Activated CD4-positive, alpha-beta T cell treated with anti-CD3 and anti-CD28 coated beads, Interleukin-2, amount 10 ng/mL, durations not matched to agents 7 days and 5 days (primary cell): ENCODE results near the gene CCNH. TPM values are rescaled to one million over a fixed set of nuclear protein-coding genes. Genes with fewer than 3 reads are reported as not detected.
A peak's percentile ranks its signal among the peaks of the same experiment; 100 is the strongest.

ENCODE experiments used
- CTCF ChIA-PET: fragments of 350-600 bp; sonication (Branson Sonifier 250); formaldehyde crosslinking; loops from one replicate; lab custom pipeline; 2021; ENCODE audit warnings: antibody characterized with exemption; lab: Charles Lee
- POLR2A ChIA-PET: fragments of 350-600 bp; sonication (Branson Sonifier 250); formaldehyde crosslinking; loops from one replicate; lab custom pipeline; 2021; ENCODE audit warnings: antibody characterized with exemption; lab: Charles Lee
- DNase-seq: peaks from one replicate; pipeline ENCODE4 v3.0.0-alpha.2; 2020
- H3K27ac Mint-ChIP-seq: one replicate; pipeline ENCODE4 v1.8.0; 2021; ENCODE audit warnings: mild to moderate bottlenecking, moderate library complexity, mixed read lengths
- H3K27me3 Mint-ChIP-seq: one replicate; pipeline ENCODE4 v1.8.0; 2021; ENCODE audit warnings: mixed read lengths
- H3K36me3 Mint-ChIP-seq: one replicate; pipeline ENCODE4 v1.8.0; 2021; ENCODE audit warnings: low read depth, mixed read lengths
- H3K4me1 Mint-ChIP-seq: one replicate; pipeline ENCODE4 v1.8.0; 2021; ENCODE audit warnings: mixed read lengths
- H3K4me3 Mint-ChIP-seq: one replicate; pipeline ENCODE4 v1.8.0; 2021; ENCODE audit warnings: mild to moderate bottlenecking, moderate library complexity, mixed read lengths
- H3K9me3 Mint-ChIP-seq: one replicate; pipeline ENCODE4 v1.8.0; 2021; ENCODE audit warnings: mixed read lengths
- total RNA-seq, 2 experiments: library from RNA; stranded (reverse); gene quantifications; one replicate each; pipeline ENCODE4 v1.2.3, GENCODE V29; 2021

Gene CCNH
- 10 to 100 TPM; 43.1 to 57.6 TPM for total RNA-seq

DNA sequence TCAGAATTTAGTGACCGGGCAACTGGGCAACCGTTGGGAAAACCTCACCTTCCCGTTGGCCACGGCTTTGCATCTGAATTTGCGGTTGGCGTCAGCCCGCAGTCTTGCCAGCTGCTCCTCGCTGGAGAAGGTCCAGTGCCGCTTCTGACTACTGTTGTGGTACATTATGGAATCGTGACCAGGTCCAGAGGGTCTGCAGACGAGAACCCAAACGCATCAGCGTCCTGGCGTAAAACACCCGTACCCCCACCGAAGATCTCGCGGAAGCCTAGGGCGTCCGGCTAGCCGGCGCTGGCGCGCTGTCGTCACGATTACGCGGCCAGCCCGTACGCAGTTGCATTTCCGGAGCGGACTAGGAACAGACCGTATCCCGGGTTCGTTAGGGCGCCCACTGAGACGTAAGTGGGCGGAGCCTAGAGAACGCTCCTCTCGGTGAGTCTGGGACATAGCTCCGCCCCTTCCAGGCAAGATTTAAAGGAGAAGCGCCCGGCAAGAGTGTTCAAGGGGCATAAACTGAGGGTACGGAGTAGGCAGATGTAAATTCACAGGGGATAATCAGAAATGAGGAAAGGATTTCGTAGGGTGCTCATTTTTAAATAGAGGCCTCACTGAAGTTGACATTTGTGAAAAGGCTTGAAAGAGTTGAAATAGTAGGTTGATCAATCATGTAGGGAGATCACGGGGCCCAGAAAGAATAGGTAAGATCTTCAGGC lies at the start of gene CCNH:
TSS of gene CCNH (minus strand) at position 301 of the 713 bp plus-strand sequence. CDS start at position 165, 136 bp downstream.
- H3K4me1 Mint-ChIP-seq, result peaks cover 38% of the 10 kb centered on the region
- DNase-seq, result peak; percentile 98
- POLR2A ChIA-PET, result no interaction called here
- peaks cover 29% of the 10 kb centered on the region for H3K36me3 Mint-ChIP-seq
- CTCF ChIA-PET, result interaction anchor here (0.6 to 1.0 kb wide), 2 partner anchors 12 to 1333 kb away, joined by 4 to 6 read pairs; no protein-coding TSS in a partner anchor
- no peaks in the 10 kb centered on the region for H3K27me3 Mint-ChIP-seq
- H3K4me3 Mint-ChIP-seq, result peak within 1 kb of the TSS; percentile 88
- peak within 1 kb of the TSS; percentile 93 for H3K27ac Mint-ChIP-seq
- no peaks in the 10 kb centered on the region for H3K9me3 Mint-ChIP-seq

DNA sequence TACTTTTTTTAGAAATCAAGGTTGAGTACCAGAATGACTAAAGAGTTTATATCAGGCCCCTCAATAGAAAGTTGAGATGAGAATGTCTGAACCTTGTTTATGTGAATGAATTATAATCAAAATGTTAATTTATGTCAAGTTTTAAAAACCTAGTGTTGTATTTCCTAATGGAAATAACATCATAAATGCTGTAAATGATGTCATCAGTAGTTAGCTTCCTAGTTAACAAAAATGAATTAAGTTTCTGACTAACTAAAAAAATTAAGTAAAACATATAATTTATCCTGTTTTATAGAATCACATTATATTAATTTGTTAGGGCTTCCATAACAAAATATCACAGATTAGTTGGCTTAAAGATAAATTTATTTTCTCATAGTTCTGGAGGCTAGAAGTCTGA lies 45.0 kb upstream of the CCNH start:
- ChIA-PET POLR2A (no interaction called here), CTCF (no interaction called here)
- peaks cover 10% of the 10 kb centered on the region for H3K27me3 Mint-ChIP-seq
- H3K4me3 Mint-ChIP-seq, result no peak overlapping the region
- no peak for DNase-seq
- H3K9me3 Mint-ChIP-seq, result no peaks in the 10 kb centered on the region
- peaks cover 7% of the 10 kb centered on the region for H3K4me1 Mint-ChIP-seq
- H3K36me3 Mint-ChIP-seq, result no peaks in the 10 kb centered on the region
- H3K27ac Mint-ChIP-seq, result no peak overlapping the region

DNA sequence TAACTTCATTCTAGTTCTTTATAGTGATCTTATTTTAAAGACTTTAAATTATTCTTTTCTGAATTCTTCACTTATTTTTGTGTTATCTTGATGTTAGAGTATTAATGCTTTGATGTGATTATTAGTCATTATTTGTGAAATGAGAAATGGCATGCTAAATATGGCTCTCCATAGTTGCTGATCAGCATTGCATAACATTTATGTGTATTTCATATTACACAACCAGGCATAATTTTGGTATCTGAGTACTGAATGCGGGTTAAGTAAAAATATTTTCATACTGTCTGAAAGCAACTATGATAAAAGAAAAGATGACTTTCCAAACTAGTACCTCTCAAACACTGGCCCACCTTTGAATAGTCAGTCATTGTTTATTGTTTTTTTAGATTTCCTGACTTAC lies 41.1 kb upstream of the CCNH start:
- peaks cover 11% of the 10 kb centered on the region for H3K4me1 Mint-ChIP-seq
- CTCF ChIA-PET, result no interaction called here
- peaks cover 7% of the 10 kb centered on the region for H3K27me3 Mint-ChIP-seq
- no peak overlapping the region for H3K4me3 Mint-ChIP-seq
- no peaks in the 10 kb centered on the region for H3K36me3 Mint-ChIP-seq
- no peak overlapping the region for H3K27ac Mint-ChIP-seq
- no peak for DNase-seq
- H3K9me3 Mint-ChIP-seq, result no peaks in the 10 kb centered on the region
- POLR2A ChIA-PET, result no interaction called here

DNA sequence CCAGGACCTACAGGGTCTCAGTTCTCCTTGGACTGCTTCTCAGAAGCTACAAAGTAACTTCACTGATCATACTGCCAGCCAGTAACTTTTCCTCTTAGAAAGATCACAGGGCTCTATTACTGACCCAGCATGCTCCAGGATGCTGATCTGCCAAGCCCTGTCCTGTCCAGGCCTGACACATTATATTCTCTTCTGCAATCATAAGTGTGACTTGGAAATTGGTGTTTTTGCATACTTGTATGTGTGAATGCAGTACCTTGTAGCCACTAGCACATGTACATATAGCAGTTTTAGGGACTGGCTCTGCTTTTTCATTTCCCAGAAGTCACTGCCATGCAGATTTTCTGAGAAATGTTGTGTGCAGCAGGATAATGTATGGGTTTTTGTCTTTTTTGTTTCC lies 40.1 kb upstream of the CCNH start:
- H3K4me3 Mint-ChIP-seq, result no peak overlapping the region
- POLR2A ChIA-PET, result no interaction called here
- H3K4me1 Mint-ChIP-seq, result peaks cover 11% of the 10 kb centered on the region
- DNase-seq, result no peak
- no peaks in the 10 kb centered on the region for H3K9me3 Mint-ChIP-seq
- CTCF ChIA-PET, result no interaction called here
- H3K27me3 Mint-ChIP-seq, result peaks cover 12% of the 10 kb centered on the region
- H3K27ac Mint-ChIP-seq, result no peak overlapping the region
- no peaks in the 10 kb centered on the region for H3K36me3 Mint-ChIP-seq

DNA sequence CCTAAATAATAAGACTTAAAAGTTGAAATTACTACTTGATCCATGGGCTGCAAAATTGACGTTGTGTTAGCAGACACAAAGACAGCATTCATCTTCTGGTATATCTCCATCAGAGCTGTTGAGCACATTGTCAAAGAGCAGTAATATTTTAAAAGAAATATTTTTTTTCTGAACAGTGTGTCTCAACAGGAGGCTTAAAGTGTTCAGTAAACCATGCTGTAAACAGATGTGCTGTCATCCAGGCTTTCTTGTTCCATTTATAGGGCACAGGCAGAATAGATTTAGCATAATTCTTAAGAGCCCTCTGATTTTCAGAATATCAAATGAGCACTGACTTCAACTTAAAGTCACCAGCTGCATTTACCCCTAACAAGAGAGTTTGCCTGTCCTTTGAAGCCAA lies 29.7 kb upstream of the CCNH start:
- ChIA-PET CTCF (no interaction called here), POLR2A (no interaction called here)
- H3K9me3 Mint-ChIP-seq, result no peaks in the 10 kb centered on the region
- H3K4me3 Mint-ChIP-seq, result no peak overlapping the region
- no peak overlapping the region for H3K27ac Mint-ChIP-seq
- peaks cover 3% of the 10 kb centered on the region for H3K4me1 Mint-ChIP-seq
- H3K36me3 Mint-ChIP-seq, result no peaks in the 10 kb centered on the region
- DNase-seq, result no peak
- H3K27me3 Mint-ChIP-seq, result peaks cover 4% of the 10 kb centered on the region

DNA sequence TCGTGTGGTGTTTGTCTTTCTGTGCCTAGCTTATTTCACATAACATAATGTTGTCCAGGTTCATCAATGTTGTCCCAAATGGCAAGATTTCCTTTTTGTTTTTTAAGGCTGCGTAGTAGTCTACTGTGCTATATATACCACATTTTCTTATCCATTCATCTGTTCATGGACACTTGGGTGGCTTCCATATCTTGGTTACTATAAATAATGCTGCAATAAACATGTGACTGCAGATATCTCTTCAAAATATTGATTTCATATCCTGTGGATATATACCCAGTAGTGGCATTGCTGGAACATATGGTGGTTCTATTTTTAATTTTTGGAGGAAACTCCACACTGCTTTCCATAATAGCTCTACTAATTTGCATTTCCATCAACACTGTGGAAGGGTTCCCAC lies 25.5 kb upstream of the CCNH start:
- no peak for DNase-seq
- H3K27me3 Mint-ChIP-seq, result peaks cover 8% of the 10 kb centered on the region
- H3K9me3 Mint-ChIP-seq, result no peaks in the 10 kb centered on the region
- CTCF ChIA-PET, result no interaction called here
- peaks cover 3% of the 10 kb centered on the region for H3K4me1 Mint-ChIP-seq
- no peak overlapping the region for H3K4me3 Mint-ChIP-seq
- H3K36me3 Mint-ChIP-seq, result no peaks in the 10 kb centered on the region
- POLR2A ChIA-PET, result no interaction called here
- no peak overlapping the region for H3K27ac Mint-ChIP-seq

DNA sequence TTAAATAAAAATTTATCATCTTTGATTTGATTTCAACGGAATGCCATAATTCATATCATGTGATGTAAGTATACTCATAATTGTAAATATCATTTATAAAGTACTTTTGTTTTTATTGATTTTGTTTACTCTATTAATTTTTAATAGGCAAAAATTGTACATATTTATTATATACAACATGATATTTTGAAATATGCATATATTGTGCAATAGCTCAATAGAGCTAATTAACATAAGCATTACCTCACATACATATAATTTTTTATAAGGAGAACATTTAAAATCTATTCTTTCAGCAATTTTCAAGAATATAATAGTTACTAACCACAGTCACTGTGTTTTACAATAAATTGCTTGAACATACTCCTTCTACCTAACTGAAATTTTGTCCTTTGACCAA lies 25.0 kb upstream of the CCNH start:
- POLR2A ChIA-PET, result no interaction called here
- H3K4me3 Mint-ChIP-seq, result no peak overlapping the region
- peaks cover 3% of the 10 kb centered on the region for H3K4me1 Mint-ChIP-seq
- peaks cover 8% of the 10 kb centered on the region for H3K27me3 Mint-ChIP-seq
- H3K36me3 Mint-ChIP-seq, result no peaks in the 10 kb centered on the region
- CTCF ChIA-PET, result no interaction called here
- H3K9me3 Mint-ChIP-seq, result no peaks in the 10 kb centered on the region
- H3K27ac Mint-ChIP-seq, result no peak overlapping the region
- DNase-seq, result no peak

DNA sequence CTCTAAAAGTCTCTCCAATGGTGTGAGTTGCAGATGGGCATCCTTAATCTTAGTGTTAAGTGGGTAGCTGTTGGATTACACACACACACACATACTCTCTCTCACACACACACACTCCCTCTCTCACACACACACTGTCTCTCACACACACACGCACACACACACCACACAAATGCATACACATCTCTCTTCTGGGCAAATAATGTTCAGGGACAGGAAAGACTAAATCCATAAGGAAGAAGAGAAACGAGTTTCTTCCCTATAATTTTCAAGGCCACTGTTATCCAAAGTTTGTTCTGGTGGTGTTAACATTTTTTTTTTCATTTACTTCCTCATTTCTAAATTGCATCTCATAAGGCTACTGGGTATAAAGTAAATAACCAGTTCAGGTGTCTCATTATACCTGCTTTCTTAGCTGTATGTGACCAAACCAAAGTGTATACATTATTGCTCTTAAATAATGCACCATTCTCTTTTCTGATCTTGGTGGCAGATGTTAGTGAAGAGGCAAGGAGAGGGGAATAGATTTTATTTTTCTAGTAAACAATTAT lies 22.5 kb upstream of the CCNH start:
- POLR2A ChIA-PET, result no interaction called here
- H3K9me3 Mint-ChIP-seq, result no peaks in the 10 kb centered on the region
- CTCF ChIA-PET, result no interaction called here
- no peak overlapping the region for H3K4me3 Mint-ChIP-seq
- no peaks in the 10 kb centered on the region for H3K36me3 Mint-ChIP-seq
- H3K27ac Mint-ChIP-seq, result no peak overlapping the region
- no peaks in the 10 kb centered on the region for H3K4me1 Mint-ChIP-seq
- DNase-seq, result no peak
- H3K27me3 Mint-ChIP-seq, result peaks cover 10% of the 10 kb centered on the region

DNA sequence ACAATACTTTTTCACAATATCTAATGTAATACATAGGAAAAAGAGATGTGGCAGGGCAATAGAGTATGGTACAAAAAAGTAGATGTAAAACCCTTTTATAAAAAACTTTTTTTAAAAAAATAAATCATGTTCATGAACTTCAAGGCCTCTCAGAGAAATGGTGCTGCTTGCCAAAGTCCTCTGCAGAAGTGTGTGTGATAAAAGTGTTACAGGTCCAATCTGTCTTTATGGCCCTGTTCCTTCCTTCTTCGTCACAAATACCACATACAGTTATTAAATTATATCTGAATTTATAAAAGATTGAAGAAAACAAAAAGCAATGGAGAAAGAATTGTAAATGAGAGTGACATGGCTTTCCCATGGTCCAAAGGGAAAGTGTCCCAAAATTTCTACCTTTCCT lies 21.7 kb upstream of the CCNH start:
- Mint-ChIP-seq H3K27me3 (peaks cover 10% of the 10 kb centered on the region), H3K4me3 (no peak overlapping the region), H3K36me3 (no peaks in the 10 kb centered on the region), H3K9me3 (no peaks in the 10 kb centered on the region), H3K4me1 (no peaks in the 10 kb centered on the region), H3K27ac (no peak overlapping the region)
- CTCF ChIA-PET, result no interaction called here
- no peak for DNase-seq
- POLR2A ChIA-PET, result no interaction called here

DNA sequence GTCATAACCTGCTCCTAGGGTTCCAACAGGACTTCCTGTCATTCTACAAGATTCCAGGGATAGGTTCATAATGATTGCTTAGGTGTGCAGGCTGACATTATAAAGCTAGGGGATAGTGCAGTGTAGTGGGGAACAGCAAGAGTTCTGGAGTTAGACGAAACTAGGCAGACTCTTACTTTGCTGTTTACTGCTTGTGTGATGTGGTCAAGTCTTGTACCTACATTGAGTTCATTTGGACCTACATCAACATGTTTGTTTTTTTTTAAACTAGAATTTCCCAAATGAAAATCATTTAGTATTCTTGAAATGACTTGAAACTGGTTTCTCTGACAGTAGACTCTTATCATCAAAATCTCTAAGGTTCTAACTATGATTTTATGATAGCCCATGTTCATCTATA lies 21.2 kb upstream of the CCNH start:
- peaks cover 12% of the 10 kb centered on the region for H3K27me3 Mint-ChIP-seq
- no peak overlapping the region for H3K27ac Mint-ChIP-seq
- ChIA-PET CTCF (no interaction called here), POLR2A (no interaction called here)
- H3K36me3 Mint-ChIP-seq, result no peaks in the 10 kb centered on the region
- no peak for DNase-seq
- no peaks in the 10 kb centered on the region for H3K9me3 Mint-ChIP-seq
- no peaks in the 10 kb centered on the region for H3K4me1 Mint-ChIP-seq
- no peak overlapping the region for H3K4me3 Mint-ChIP-seq

DNA sequence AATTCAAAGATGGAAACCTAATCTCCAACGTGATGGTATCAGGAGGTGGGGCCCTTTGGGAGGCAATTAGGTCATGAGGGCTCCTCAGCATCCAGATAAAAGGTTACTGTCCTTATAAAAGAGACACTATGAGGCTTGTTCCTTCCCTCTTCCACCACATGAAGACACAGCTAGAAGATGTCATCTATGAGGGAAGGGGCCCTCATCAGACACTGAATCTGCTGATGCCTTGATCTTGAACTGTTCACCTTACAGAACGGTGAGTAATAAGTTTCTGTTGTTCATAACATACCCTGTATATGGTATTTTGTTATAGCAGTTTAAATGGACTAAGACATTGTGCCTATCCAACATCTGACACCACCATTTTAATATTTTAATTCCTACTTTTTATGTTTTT lies 19.7 kb upstream of the CCNH start:
- H3K4me3 Mint-ChIP-seq, result no peak overlapping the region
- H3K27ac Mint-ChIP-seq, result no peak overlapping the region
- CTCF ChIA-PET, result no interaction called here

DNA sequence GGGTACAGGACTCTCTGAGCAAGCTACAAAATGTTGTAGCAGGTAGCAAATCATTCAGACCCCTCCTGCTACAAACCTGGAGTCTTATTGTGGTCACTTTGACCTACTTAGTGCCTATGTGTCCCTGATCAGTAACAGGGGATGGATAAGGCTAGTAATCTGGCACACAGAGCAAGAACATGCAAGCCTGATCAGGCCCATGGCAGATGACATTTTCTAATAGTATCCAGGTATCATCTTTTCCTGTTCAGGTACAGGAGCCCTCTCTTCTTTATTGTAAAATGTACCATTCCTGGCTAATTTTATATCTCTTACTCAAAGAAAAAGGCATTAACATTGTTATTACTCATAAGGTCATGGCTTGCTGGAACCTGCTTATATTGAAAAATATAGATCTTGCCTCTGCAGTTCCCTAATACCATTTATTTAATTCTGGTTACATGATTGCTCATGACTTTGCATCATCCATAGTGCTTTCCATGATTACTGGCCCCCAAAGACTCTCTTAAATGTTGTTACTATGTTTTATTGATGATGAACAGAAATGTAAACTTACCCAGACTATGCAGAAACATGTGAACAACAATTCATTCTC lies 18.2 kb upstream of the CCNH start:
- H3K4me3 Mint-ChIP-seq, result no peak overlapping the region
- CTCF ChIA-PET, result no interaction called here
- H3K36me3 Mint-ChIP-seq, result no peaks in the 10 kb centered on the region
- H3K9me3 Mint-ChIP-seq, result no peaks in the 10 kb centered on the region
- H3K27ac Mint-ChIP-seq, result no peak overlapping the region
- no peaks in the 10 kb centered on the region for H3K4me1 Mint-ChIP-seq
- no peak for DNase-seq
- POLR2A ChIA-PET, result no interaction called here
- peaks cover 10% of the 10 kb centered on the region for H3K27me3 Mint-ChIP-seq

More for the DNA sequence above, 19.7 kb upstream of the CCNH start:
- POLR2A ChIA-PET, result interaction anchor here (0.6 kb wide), 1 partner anchor 13 kb away, joined by 5 read pairs; no protein-coding TSS in a partner anchor
- no peaks in the 10 kb centered on the region for H3K9me3 Mint-ChIP-seq
- peaks cover 10% of the 10 kb centered on the region for H3K27me3 Mint-ChIP-seq
- no peak for DNase-seq
- H3K4me1 Mint-ChIP-seq, result no peaks in the 10 kb centered on the region
- no peaks in the 10 kb centered on the region for H3K36me3 Mint-ChIP-seq

DNA sequence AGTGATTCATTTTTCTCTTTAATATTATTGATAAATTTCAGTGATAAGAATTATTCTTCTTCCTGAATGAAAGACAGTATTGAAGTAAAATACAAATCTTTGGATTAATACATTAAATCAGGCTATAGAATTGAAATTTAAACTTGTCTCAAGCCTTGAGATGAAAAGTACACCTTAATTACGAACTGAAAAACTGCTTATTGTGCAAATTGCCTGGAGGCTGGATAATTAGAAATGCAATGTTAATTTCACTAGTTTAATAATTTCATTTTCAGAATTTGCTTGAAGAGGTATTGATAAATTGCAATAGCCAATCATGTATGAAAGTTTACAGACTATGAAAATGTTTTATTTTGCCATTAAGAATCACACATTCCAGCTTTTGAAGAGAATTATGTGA lies 11.0 kb upstream of the CCNH start:
- POLR2A ChIA-PET, result no interaction called here
- Mint-ChIP-seq H3K4me1 (no peaks in the 10 kb centered on the region), H3K36me3 (no peaks in the 10 kb centered on the region), H3K27me3 (no peaks in the 10 kb centered on the region), H3K9me3 (no peaks in the 10 kb centered on the region), H3K4me3 (no peak overlapping the region), H3K27ac (no peak overlapping the region)
- CTCF ChIA-PET, result no interaction called here
- no peak for DNase-seq
